Thyroid gland (tissue), 4 donors: ENCODE results near the gene CYP20A1.

Source experiments
- POLR2A ChIP-seq, 2 donors: fragments of 450-650 bp; IDR thresholded peaks; one replicate each; pipeline ENCODE4 v1.6.1; 2017; ENCODE audit warnings: antibody characterized with exemption in 2 of 2, mild to moderate bottlenecking in 2 of 2, moderate library complexity in 1 of 2
- TF ChIP-seq, protein P1 (sequence below), 6 experiments: fragments of 200-600 bp in 3 of 6; fragments of 450-650 bp in 3 of 6; sonication (generic) in 3 of 6; IDR thresholded peaks; one replicate each; pipeline ENCODE4 v1.5.1; 2016 to 2019; ENCODE audit warnings: antibody characterized with exemption in 6 of 6, mild to moderate bottlenecking in 2 of 6, inconsistent platforms in 1 of 6, moderate library complexity in 1 of 6

DNA sequence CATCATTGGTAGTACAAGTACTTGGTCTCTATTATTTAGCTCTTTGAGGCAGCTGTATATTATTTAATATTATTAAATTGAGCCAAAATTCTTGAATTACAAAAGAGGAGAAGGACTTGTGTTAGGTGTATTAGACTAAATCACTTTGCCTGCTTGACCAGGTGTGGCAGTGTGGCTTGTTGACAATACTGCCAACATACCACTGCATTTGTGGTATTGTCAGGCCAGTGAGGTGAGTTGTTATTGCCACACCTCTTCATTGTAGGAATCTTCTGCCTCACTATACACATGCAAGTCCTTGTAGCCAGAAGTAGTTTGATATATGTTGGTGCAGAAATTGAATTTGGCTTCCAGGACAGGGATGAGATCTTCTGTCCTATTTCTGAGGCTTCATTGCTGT is 40.5 kb downstream of the CYP20A1 start:
- no peak for TF ChIP-seq POLR2A (IDR thresholded peaks at IDR 0.05)
- TF ChIP-seq, protein P1, sequence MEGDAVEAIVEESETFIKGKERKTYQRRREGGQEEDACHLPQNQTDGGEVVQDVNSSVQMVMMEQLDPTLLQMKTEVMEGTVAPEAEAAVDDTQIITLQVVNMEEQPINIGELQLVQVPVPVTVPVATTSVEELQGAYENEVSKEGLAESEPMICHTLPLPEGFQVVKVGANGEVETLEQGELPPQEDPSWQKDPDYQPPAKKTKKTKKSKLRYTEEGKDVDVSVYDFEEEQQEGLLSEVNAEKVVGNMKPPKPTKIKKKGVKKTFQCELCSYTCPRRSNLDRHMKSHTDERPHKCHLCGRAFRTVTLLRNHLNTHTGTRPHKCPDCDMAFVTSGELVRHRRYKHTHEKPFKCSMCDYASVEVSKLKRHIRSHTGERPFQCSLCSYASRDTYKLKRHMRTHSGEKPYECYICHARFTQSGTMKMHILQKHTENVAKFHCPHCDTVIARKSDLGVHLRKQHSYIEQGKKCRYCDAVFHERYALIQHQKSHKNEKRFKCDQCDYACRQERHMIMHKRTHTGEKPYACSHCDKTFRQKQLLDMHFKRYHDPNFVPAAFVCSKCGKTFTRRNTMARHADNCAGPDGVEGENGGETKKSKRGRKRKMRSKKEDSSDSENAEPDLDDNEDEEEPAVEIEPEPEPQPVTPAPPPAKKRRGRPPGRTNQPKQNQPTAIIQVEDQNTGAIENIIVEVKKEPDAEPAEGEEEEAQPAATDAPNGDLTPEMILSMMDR (IDR thresholded peaks at IDR 0.05) = no peak
